OCI-LY3 (cell line): ENCODE results near the gene NLRX1.

Experiments used
- H2AFZ ChIP-seq: fragments of 200-600, 300-600 bp; shearing (Covaris generic); 2 replicates; pipeline ENCODE4 v1.6.0; 2014; ENCODE audit warnings: antibody characterized with exemption, low read depth, low read length
- H3K27ac ChIP-seq: fragments of 200-600, 300-600 bp; sonication (generic); 2 replicates; pipeline ENCODE4 v1.5.1; 2014; ENCODE audit warnings: mild to moderate bottlenecking, low read length, moderate library complexity, mixed read lengths
- H3K27me3 ChIP-seq: fragments of 200-600, 300-600 bp; sonication (generic); 2 replicates; pipeline ENCODE4 v1.6.1; 2014; ENCODE audit warnings: low read depth, low read length, mixed read lengths
- H3K36me3 ChIP-seq: fragments of 200-600, 300-600 bp; sonication (generic); replicated peaks from 2 replicates; pipeline ENCODE3; 2014; ENCODE audit warnings: low read depth, low read length, mixed read lengths
- H3K4me1 ChIP-seq: fragments of 300-600, 200-600 bp; sonication (generic); 2 replicates; pipeline ENCODE4 v1.6.1; 2014; ENCODE audit warnings: low read length, mixed read lengths
- H3K4me2 ChIP-seq: fragments of 200-600, 300-600 bp; sonication (generic); 2 replicates; pipeline ENCODE4 v1.6.1; 2014; ENCODE audit warnings: low read length, mixed read lengths
- H3K4me3 ChIP-seq: fragments of 300-600, 200-600 bp; sonication (generic); 2 replicates; pipeline ENCODE4 v1.5.1; 2014; ENCODE audit warnings: antibody characterized with exemption, mild to moderate bottlenecking, low read length, moderate library complexity
- H3K79me2 ChIP-seq: fragments of 300-600, 200-600 bp; shearing (Covaris generic); 2 replicates; pipeline ENCODE4 v1.6.1; 2014; ENCODE audit warnings: mild to moderate bottlenecking, low read length, mixed read lengths
- H3K9ac ChIP-seq: fragments of 300-600, 200-600 bp; shearing (Covaris generic); 2 replicates; pipeline ENCODE4 v1.6.0; 2014; ENCODE audit warnings: mild to moderate bottlenecking, low read length, moderate library complexity
- H3K9me3 ChIP-seq: fragments of 200-600, 300-600 bp; shearing (Covaris generic); 2 replicates; pipeline ENCODE4 v1.6.1; 2014; ENCODE audit warnings: low read length, mixed read lengths; ENCODE audit not compliant: insufficient read depth
- H4K20me1 ChIP-seq: fragments of 200-600, 300-600 bp; sonication (generic); 2 replicates; pipeline ENCODE4 v1.6.1; 2016; ENCODE audit warnings: low read length, mixed read lengths; ENCODE audit not compliant: insufficient read depth
- EZH2phosphoT487 ChIP-seq: fragments of 200-600 bp; shearing (Covaris generic); IDR thresholded peaks from 2 replicates; pipeline ENCODE4 v1.6.1; 2018; ENCODE audit warnings: antibody characterized with exemption, mixed run types, low read depth
- TF ChIP-seq, protein P1 (sequence below): fragments of 200-600, 300-600 bp; sonication (generic); IDR thresholded peaks from 2 replicates; pipeline ENCODE4 v1.5.1; 2014; ENCODE audit warnings: antibody characterized with exemption, low read length, low read depth

Gene NLRX1

GRCh38 chr11:119153049-119153818 lies 15.3 kb upstream of the NLRX1 start:
- Histone ChIP-seq H3K9me3 (no peaks in the 10 kb centered on the region), H3K4me1 (peaks cover 17% of the 10 kb centered on the region), H3K4me3 (no peak overlapping the region), H3K27me3 (peaks cover 25% of the 10 kb centered on the region), H3K36me3 (no peaks in the 10 kb centered on the region), H3K79me2 (no peaks in the 10 kb centered on the region), H3K4me2 (no peak overlapping the region), H3K9ac (no peak overlapping the region), H4K20me1 (no peaks in the 10 kb centered on the region), H2AFZ (no peak overlapping the region), H3K27ac (no peak overlapping the region)
- TF ChIP-seq, protein P1, sequence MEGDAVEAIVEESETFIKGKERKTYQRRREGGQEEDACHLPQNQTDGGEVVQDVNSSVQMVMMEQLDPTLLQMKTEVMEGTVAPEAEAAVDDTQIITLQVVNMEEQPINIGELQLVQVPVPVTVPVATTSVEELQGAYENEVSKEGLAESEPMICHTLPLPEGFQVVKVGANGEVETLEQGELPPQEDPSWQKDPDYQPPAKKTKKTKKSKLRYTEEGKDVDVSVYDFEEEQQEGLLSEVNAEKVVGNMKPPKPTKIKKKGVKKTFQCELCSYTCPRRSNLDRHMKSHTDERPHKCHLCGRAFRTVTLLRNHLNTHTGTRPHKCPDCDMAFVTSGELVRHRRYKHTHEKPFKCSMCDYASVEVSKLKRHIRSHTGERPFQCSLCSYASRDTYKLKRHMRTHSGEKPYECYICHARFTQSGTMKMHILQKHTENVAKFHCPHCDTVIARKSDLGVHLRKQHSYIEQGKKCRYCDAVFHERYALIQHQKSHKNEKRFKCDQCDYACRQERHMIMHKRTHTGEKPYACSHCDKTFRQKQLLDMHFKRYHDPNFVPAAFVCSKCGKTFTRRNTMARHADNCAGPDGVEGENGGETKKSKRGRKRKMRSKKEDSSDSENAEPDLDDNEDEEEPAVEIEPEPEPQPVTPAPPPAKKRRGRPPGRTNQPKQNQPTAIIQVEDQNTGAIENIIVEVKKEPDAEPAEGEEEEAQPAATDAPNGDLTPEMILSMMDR = no peak
- TF ChIP-seq EZH2phosphoT487 = no peak

DNA sequence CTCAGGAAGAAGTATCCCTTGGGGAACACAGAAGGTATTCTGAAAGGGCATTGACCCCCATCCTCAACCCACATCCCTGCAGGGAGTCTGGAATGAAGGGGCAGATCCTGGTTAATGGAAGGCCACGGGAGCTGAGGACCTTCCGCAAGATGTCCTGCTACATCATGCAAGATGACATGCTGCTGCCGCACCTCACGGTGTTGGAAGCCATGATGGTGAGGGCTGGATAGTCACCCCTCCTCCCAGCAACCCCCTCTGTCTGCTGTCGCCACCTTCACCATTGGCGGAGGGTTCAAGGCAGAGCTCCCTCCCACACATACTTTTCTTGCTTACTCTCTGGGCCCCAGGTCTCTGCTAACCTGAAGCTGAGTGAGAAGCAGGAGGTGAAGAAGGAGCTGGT lies 14.3 kb upstream of the NLRX1 start:
- Histone ChIP-seq H3K4me1 (peaks cover 12% of the 10 kb centered on the region), H3K9me3 (no peaks in the 10 kb centered on the region), H3K9ac (no peak overlapping the region), H3K36me3 (no peaks in the 10 kb centered on the region), H3K4me2 (no peak overlapping the region), H3K4me3 (no peak overlapping the region), H3K79me2 (no peaks in the 10 kb centered on the region), H3K27ac (no peak overlapping the region), H3K27me3 (peaks cover 25% of the 10 kb centered on the region), H2AFZ (no peak overlapping the region), H4K20me1 (no peaks in the 10 kb centered on the region)
- TF ChIP-seq, protein P1 = no peak
- no peak for TF ChIP-seq EZH2phosphoT487

DNA sequence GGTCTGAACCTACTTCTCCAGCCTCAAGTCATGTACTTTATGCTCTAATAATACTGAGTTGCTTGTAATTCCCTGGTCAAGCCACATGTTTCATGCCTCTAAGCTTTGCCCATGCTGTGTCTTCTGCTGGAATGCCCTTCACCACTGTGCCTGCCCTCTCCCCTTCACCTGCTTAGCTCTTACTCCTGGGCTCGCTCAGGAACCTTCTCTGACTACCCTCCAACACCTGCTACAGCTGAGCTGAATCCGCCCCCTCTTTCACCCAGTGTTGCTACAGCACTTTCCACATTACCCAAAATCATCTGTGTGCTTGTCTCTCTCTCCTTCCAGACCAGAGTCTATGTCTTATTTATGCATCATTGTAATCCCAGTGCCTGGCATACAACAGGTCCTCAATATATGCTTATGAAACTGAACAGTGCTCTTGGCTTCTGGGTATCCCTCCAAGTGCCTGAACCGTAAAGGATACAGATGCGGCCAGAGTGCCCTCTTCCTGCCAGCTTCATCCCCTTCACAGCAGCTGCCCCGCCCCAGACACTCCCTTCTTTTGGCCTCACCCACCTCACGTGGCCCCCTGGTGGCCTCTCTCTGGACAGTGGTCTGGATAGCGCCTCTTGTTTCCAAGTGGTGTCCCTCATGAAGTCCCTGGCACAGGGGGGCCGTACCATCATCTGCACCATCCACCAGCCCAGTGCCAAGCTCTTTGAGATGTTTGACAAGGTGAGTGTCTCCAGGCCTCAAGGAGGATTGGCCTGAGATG lies 12.6 kb upstream of the NLRX1 start:
- no peak for TF ChIP-seq EZH2phosphoT487
- TF ChIP-seq, protein P1 = peak; percentile 20; the same call in 1 of the 2 replicates
- Histone ChIP-seq H2AFZ (no peak overlapping the region), H3K4me3 (no peak overlapping the region), H3K9me3 (no peaks in the 10 kb centered on the region), H3K9ac (no peak overlapping the region), H3K4me1 (peaks cover 4% of the 10 kb centered on the region), H3K27ac (no peak overlapping the region), H3K4me2 (no peak overlapping the region), H3K79me2 (no peaks in the 10 kb centered on the region), H3K36me3 (no peaks in the 10 kb centered on the region), H3K27me3 (peaks cover 13% of the 10 kb centered on the region), H4K20me1 (no peaks in the 10 kb centered on the region)

DNA sequence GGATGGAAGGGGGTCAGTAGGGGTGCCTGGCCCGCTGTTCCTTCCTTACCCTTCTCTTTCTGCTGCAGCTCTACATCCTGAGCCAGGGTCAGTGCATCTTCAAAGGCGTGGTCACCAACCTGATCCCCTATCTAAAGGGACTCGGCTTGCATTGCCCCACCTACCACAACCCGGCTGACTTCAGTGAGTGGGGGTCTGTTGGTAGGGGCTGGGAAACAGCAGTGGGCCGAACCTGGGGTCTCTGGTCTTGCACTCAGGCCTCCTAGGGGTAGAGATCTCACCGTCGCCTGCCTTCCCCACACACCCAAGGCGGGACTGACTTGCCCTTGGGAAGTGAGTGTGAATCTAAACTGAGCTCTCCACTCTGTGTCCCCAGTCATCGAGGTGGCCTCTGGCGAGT lies 12.0 kb upstream of the NLRX1 start:
- no peaks in the 10 kb centered on the region for H3K4me1 ChIP-seq
- no peak overlapping the region for H3K27ac ChIP-seq
- no peaks in the 10 kb centered on the region for H3K79me2 ChIP-seq
- no peak overlapping the region for H2AFZ ChIP-seq
- no peak overlapping the region for H3K9ac ChIP-seq
- no peaks in the 10 kb centered on the region for H3K9me3 ChIP-seq
- no peak overlapping the region for H3K4me2 ChIP-seq
- no peak for TF ChIP-seq EZH2phosphoT487
- TF ChIP-seq, protein P1 = no peak
- H3K36me3 ChIP-seq = no peaks in the 10 kb centered on the region
- H3K4me3 ChIP-seq = no peak overlapping the region
- peaks cover 13% of the 10 kb centered on the region for H3K27me3 ChIP-seq
- H4K20me1 ChIP-seq = no peaks in the 10 kb centered on the region
